ENCODE results near the gene TMEM255B.
"Not testable (repeated sequence)": the region's sequence is repeated elsewhere in the genome, so short reads cannot be mapped to it uniquely, and the experiment has no call there.

TMEM255B gene

GRCh38 chr13:113820813-113821651 lies 62.0 kb downstream of the TMEM255B start:
- TF ChIP-seq CTCF (conservative IDR thresholded peaks at IDR 0.05) (no peak), ZFX (IDR thresholded peaks at IDR 0.05) (no peak)
- no peak overlapping the region for H3K27ac ChIP-seq

- no peak overlapping the region for H3K27ac ChIP-seq
- no peak for TF ChIP-seq ZFX (IDR thresholded peaks at IDR 0.05)
- no peak for TF ChIP-seq CTCF (conservative IDR thresholded peaks at IDR 0.05)
Observed at GRCh38 chr13:113821847-113822246, 62.8 kb downstream of the TMEM255B start.

- H3K27ac ChIP-seq = no peak overlapping the region
- TF ChIP-seq CTCF (conservative IDR thresholded peaks at IDR 0.05) = no peak
- TF ChIP-seq ZFX (IDR thresholded peaks at IDR 0.05) = no peak
Observed at GRCh38 chr13:113822266-113822665, 63.2 kb downstream of the TMEM255B start.

GRCh38 chr13:113822956-113823744 lies 64.1 kb downstream of the TMEM255B start:
- no peak overlapping the region for H3K27ac ChIP-seq
- TF ChIP-seq ZFX (IDR thresholded peaks at IDR 0.05) (no peak), CTCF (conservative IDR thresholded peaks at IDR 0.05) (no peak)

- H3K27ac ChIP-seq = no peak overlapping the region
- TF ChIP-seq CTCF (conservative IDR thresholded peaks at IDR 0.05) = no peak
- TF ChIP-seq ZFX (IDR thresholded peaks at IDR 0.05) = no peak
Observed at GRCh38 chr13:113823771-113824170, 64.7 kb downstream of the TMEM255B start.

- TF ChIP-seq CTCF (conservative IDR thresholded peaks at IDR 0.05) = no peak
- no peak for TF ChIP-seq ZFX (IDR thresholded peaks at IDR 0.05)
- H3K27ac ChIP-seq = no peak overlapping the region
Observed at GRCh38 chr13:113825841-113826240, 66.8 kb downstream of the TMEM255B start.

GRCh38 chr13:113826446-113826845 lies 67.4 kb downstream of the TMEM255B start:
- not testable (repeated sequence) for H3K27ac ChIP-seq
